Glomerular endothelial cell (primary cell): Measurements from ENCODE around the gene LIPT2. TPM values are rescaled to one million over a fixed set of nuclear protein-coding genes. Genes with fewer than 3 reads are reported as not detected.

Source experiments
- total RNA-seq: library from RNA; depleted of rRNA; stranded (reverse); fragments of >200 nt; gene quantifications from 2 replicates; pipeline ENCODE4 v1.2.3, GENCODE V29; 2015

LIPT2 gene
- total RNA-seq, 1 donor from 2014 or later = 3.6 TPM

Other genes starting within 250 kb of the LIPT2 start
- 14.4 and 20.2 TPM in 2 replicates for gene P4HA3, start 182.1 kb downstream of the LIPT2 start, total RNA-seq
- gene PGM2L1, start 95.3 kb downstream of the LIPT2 start, total RNA-seq = 9.8 and 11.4 TPM in 2 replicates
- 1.0 and 1.4 TPM in 2 replicates for gene KCNE3, start 26.2 kb downstream of the LIPT2 start, total RNA-seq
- 6.5 and 12.1 TPM in 2 replicates for gene POLD3, start 98.9 kb upstream of the LIPT2 start, total RNA-seq
- gene CHRDL2, start 237.7 kb upstream of the LIPT2 start, total RNA-seq = not detected in 2 replicates